ENCODE results near the gene ZFHX3.

DNA sequence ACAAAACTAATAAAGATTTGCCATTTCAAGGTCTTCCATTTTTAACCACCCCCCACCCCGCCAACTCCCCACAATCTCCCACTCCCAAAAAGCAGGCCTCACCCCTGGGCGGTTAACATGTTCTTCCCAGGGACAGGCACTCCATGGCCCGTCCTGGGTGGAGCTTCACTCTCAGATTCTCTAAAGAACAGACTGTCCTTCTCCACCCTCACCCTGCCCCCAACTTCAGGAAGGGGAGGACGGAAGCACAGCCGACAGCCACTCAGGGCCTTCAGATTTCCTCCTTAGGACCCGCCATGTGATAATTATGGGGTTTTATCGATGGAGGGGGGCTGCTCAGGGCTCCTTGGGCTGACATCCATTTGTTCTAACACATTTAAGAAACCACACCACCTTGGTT, 61.9 kb downstream of the ZFHX3 start:
- TF ChIP-seq POLR2AphosphoS5 (IDR thresholded peaks at IDR 0.05; ENCODE audit: borderline replicate concordance, low read depth, low read length) (no peak), EZH2 (IDR thresholded peaks at IDR 0.05) (no peak), FOXP2 (optimal IDR thresholded peaks at IDR 0.05; ENCODE audit: control extremely low read depth, extremely low read length, insufficient read depth) (no peak)

All from SK-N-MC (cell line).